HEK293 (cell line): ENCODE measurements around the gene MAN1C1.

Experiments
- KLF1 ChIP-seq: fragments of 450-650 bp; formaldehyde crosslinking; IDR thresholded peaks from 2 replicates; pipeline ENCODE4 v1.5.1; 2016; ENCODE audit warnings: missing biosample characterization, missing genetic modification characterization
- SETDB1 ChIP-seq: IDR thresholded peaks from one replicate; pipeline ENCODE4 v1.6.1; 2017; ENCODE audit warnings: mild to moderate bottlenecking, low read length, moderate library complexity, mixed read lengths; ENCODE audit not compliant: insufficient read length
- SP7 ChIP-seq: fragments of 450-650 bp; formaldehyde crosslinking; IDR thresholded peaks from 2 replicates; pipeline ENCODE4 v1.5.1; 2016; ENCODE audit warnings: missing biosample characterization, missing genetic modification characterization
- TCF7L2 ChIP-seq: IDR thresholded peaks from 2 replicates; pipeline ENCODE4 v1.6.1; 2011; ENCODE audit warnings: low read depth, mild to moderate bottlenecking, inconsistent platforms, low read length, moderate library complexity, borderline replicate concordance
- TRIM28 ChIP-seq: IDR thresholded peaks from 2 replicates; pipeline ENCODE4 v1.6.1; 2011; ENCODE audit warnings: low read length, control low read depth, borderline replicate concordance
- ZNF274 ChIP-seq, 2 experiments: fragments of 200-500 bp in 1 of 2; fragments of 450-650 bp in 1 of 2; sonication (Bioruptor generic) in 1 of 2; formaldehyde crosslinking in 1 of 2; IDR thresholded peaks; 2 replicates each; pipeline versions ENCODE4 v1.5.1 to v1.6.1; 2014 to 2016; ENCODE audit warnings: borderline replicate concordance in 1 of 2, inconsistent platforms in 1 of 2, low read length in 1 of 2, missing biosample characterization in 1 of 2, missing genetic modification characterization in 1 of 2
- ZNF354C ChIP-seq: fragments of 450-650 bp; formaldehyde crosslinking; IDR thresholded peaks from 2 replicates; pipeline ENCODE4 v1.5.1; 2016; ENCODE audit warnings: missing biosample characterization, missing genetic modification characterization, low read depth, borderline replicate concordance
- ZNF416 ChIP-seq: fragments of 450-650 bp; formaldehyde crosslinking; IDR thresholded peaks from 2 replicates; pipeline ENCODE4 v1.5.1; 2016; ENCODE audit warnings: missing biosample characterization, missing genetic modification characterization
- ZNF596 ChIP-seq: fragments of 450-650 bp; IDR thresholded peaks from 2 replicates; pipeline ENCODE4 v1.5.0; 2018; ENCODE audit warnings: missing biosample characterization, mild to moderate bottlenecking, missing genetic modification characterization, moderate library complexity
- TF ChIP-seq, protein P1 (sequence below): fragments of 450-650 bp; formaldehyde crosslinking; IDR thresholded peaks from 2 replicates; pipeline ENCODE4 v1.5.1; 2016; ENCODE audit warnings: missing biosample characterization, missing genetic modification characterization

DNA sequence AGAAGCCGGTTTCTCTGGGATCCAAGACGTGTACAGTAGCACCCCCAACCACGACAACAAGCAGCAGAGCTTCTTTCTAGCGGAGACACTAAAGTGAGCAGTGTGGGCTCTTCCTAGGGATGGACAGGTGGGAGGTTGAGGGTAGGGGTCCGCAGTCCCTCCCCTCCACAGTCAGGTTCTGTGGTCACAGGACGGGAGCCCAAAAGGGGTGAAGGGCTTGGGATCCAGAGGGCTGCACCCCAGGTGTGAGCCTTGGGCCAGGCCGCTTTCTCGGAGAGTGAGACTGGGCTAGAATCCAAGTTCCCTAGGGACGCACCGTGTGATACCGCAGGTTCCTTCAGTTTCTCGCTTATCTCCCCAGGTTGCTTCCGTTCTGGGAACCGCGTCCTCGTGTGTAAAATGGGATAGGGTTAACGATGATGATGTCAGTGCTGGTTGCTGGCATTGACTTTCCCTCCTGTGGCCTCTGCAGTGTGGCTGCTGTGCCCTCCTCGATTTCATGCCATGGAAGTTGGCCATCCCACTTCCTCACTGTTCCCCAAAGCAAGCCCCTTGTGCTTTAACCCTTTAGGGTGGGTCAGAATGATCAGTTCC is 166.1 kb downstream of the MAN1C1 start:
- TF ChIP-seq, protein P1, sequence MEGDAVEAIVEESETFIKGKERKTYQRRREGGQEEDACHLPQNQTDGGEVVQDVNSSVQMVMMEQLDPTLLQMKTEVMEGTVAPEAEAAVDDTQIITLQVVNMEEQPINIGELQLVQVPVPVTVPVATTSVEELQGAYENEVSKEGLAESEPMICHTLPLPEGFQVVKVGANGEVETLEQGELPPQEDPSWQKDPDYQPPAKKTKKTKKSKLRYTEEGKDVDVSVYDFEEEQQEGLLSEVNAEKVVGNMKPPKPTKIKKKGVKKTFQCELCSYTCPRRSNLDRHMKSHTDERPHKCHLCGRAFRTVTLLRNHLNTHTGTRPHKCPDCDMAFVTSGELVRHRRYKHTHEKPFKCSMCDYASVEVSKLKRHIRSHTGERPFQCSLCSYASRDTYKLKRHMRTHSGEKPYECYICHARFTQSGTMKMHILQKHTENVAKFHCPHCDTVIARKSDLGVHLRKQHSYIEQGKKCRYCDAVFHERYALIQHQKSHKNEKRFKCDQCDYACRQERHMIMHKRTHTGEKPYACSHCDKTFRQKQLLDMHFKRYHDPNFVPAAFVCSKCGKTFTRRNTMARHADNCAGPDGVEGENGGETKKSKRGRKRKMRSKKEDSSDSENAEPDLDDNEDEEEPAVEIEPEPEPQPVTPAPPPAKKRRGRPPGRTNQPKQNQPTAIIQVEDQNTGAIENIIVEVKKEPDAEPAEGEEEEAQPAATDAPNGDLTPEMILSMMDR (tag by site-specific recombination): no peak
- TF ChIP-seq TCF7L2 (no peak), ZNF354C (tag by site-specific recombination) (no peak), TRIM28 (no peak), KLF1 (no peak), SETDB1 (no peak), SP7 (peak; percentile 89), ZNF596 (tag by site-specific recombination) (no peak), ZNF274 (IDR thresholded peaks at IDR 0.05; ENCODE audit: low read length) (no peak), ZNF274 (tag by site-specific recombination; IDR thresholded peaks at IDR 0.05; ENCODE audit: borderline replicate concordance) (no peak), ZNF416 (tag by site-specific recombination) (no peak)
